ENCODE data around the gene SLC25A21. TPM values are rescaled to one million over a fixed set of nuclear protein-coding genes. Genes with fewer than 3 reads are reported as not detected.

Gene SLC25A21
- total and polyA plus RNA-seq, 8 donors, result 0.40 to 5.4 (median 1.3) TPM; not detected in 2

GRCh38 chr14:37202265-37202664 is 29.9 kb upstream of the SLC25A21 start:
- intact Hi-C loops (cut with DNase I; ENCODE audit: low total_unique reads), result no loop called here
- H3K4me3 ChIP-seq, result no peak overlapping the region
- H3K27ac ChIP-seq, result no peak overlapping the region
- WGBS, 5 donors, result 68 to 80% (median 77%) methylated on average over 2 of the region's 2 CpGs
- H3K9me3 ChIP-seq, result peaks cover 0 to 17% (median 11%) of the 10 kb centered on the region in 4 donors
- H3K27me3 ChIP-seq, result no peaks in the 10 kb centered on the region
- no peak for DNase-seq
- H3K4me1 ChIP-seq, result peaks cover 5 to 39% (median 22%) of the 10 kb centered on the region in 4 donors
- TF ChIP-seq POLR2A (IDR thresholded peaks at IDR 0.05), result no peak
- TF ChIP-seq, protein P1, sequence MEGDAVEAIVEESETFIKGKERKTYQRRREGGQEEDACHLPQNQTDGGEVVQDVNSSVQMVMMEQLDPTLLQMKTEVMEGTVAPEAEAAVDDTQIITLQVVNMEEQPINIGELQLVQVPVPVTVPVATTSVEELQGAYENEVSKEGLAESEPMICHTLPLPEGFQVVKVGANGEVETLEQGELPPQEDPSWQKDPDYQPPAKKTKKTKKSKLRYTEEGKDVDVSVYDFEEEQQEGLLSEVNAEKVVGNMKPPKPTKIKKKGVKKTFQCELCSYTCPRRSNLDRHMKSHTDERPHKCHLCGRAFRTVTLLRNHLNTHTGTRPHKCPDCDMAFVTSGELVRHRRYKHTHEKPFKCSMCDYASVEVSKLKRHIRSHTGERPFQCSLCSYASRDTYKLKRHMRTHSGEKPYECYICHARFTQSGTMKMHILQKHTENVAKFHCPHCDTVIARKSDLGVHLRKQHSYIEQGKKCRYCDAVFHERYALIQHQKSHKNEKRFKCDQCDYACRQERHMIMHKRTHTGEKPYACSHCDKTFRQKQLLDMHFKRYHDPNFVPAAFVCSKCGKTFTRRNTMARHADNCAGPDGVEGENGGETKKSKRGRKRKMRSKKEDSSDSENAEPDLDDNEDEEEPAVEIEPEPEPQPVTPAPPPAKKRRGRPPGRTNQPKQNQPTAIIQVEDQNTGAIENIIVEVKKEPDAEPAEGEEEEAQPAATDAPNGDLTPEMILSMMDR (IDR thresholded peaks at IDR 0.05), result no peak
- TF ChIP-seq POLR2AphosphoS5 (IDR thresholded peaks at IDR 0.05), result no peak
- TF ChIP-seq EP300 (IDR thresholded peaks at IDR 0.05), result no peak
- peaks cover 0 to 11% (median 0%) of the 10 kb centered on the region in 4 donors for H3K36me3 ChIP-seq

DNA sequence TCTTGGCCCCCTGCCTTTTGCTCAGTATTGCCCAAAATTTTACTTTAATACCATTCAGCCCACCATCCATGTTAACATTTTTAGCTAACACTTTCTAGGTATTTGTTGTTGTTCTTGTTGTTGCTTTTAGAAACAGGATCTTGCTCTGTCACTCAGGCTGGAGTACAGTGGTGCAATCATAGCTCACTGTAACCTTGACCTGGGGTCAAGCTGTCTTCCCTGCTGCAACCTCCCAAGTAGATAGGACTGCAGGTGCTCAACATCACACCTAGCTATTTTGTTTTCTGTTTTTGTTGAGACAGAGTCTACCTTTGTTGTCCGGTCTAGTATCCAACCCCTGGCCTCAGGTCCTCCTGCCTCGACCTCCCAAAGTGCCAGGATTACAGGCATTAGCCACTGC is 29.3 kb upstream of the SLC25A21 start:
- DNase-seq, result no peak

GRCh38 chr14:37198907-37199306 is 26.5 kb upstream of the SLC25A21 start:
- Histone ChIP-seq H3K4me3 (peak overlapping the region; percentile 56 to 69 (median 64)), H3K27ac (peak overlapping the region in 3 of 5 donors; percentile 87 to 92 (median 88)), H3K9me3 (no peaks in the 10 kb centered on the region), H3K36me3 (no peaks in the 10 kb centered on the region), H3K4me1 (peaks cover 5 to 54% (median 35%) of the 10 kb centered on the region in 4 donors), H3K27me3 (no peaks in the 10 kb centered on the region)
- 81 to 90% (median 87%) methylated on average over 5 of the region's 5 CpGs for WGBS, 5 donors
- intact Hi-C loops (cut with DNase I; ENCODE audit: low total_unique reads), result no loop called here
- TF ChIP-seq EP300 (IDR thresholded peaks at IDR 0.05) (no peak), POLR2A (IDR thresholded peaks at IDR 0.05) (no peak), POLR2AphosphoS5 (IDR thresholded peaks at IDR 0.05) (no peak)
- TF ChIP-seq, protein P1 (IDR thresholded peaks at IDR 0.05), result no peak
- DNase-seq, result no peak

More for the DNA sequence above, 29.3 kb upstream of the SLC25A21 start:
- no peak for TF ChIP-seq EP300 (IDR thresholded peaks at IDR 0.05)
- no peak for TF ChIP-seq POLR2AphosphoS5 (IDR thresholded peaks at IDR 0.05)
- TF ChIP-seq, protein P1 (IDR thresholded peaks at IDR 0.05), result no peak
- no peak for TF ChIP-seq POLR2A (IDR thresholded peaks at IDR 0.05)
- H3K27ac ChIP-seq, result no peak overlapping the region
- H3K4me1 ChIP-seq, result peaks cover 5 to 43% (median 26%) of the 10 kb centered on the region in 4 donors
- H3K36me3 ChIP-seq, result peaks cover 0 to 11% (median 0%) of the 10 kb centered on the region in 4 donors
- peaks cover 0 to 13% (median 10%) of the 10 kb centered on the region in 4 donors for H3K9me3 ChIP-seq
- H3K27me3 ChIP-seq, result no peaks in the 10 kb centered on the region
- WGBS, 5 donors, result 88 to 97% (median 95%) methylated on average over 2 of the region's 2 CpGs
- intact Hi-C loops (cut with DNase I; ENCODE audit: low total_unique reads), result no loop called here
- no peak overlapping the region for H3K4me3 ChIP-seq

DNA sequence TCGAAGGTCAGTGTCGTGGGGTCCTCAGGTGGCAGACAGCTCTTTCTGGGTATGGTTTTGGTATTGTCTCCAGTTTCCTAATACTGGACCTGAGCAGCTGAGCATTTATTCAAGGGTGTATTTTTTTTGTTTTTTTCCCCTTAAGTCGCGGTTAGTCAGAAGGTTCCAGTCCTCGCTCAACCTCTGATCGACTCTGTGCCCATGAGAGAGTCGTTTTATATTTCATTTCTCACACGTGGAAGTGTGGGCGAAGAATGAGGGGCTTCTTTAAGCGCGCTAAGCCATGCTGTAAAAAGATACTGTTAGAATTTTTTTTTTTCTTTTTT is 25.8 kb upstream of the SLC25A21 start:
- peak overlapping the region; percentile 86 to 93 (median 88) for H3K27ac ChIP-seq

More for the DNA sequence above, 25.8 kb upstream of the SLC25A21 start:
- no peaks in the 10 kb centered on the region for H3K36me3 ChIP-seq
- peaks cover 5 to 50% (median 32%) of the 10 kb centered on the region in 4 donors for H3K4me1 ChIP-seq
- no peak for TF ChIP-seq POLR2A (IDR thresholded peaks at IDR 0.05)
- TF ChIP-seq, protein P1 (IDR thresholded peaks at IDR 0.05), result peak in 1 of 7 experiments; percentile 47
- WGBS, 5 donors, result 6 to 18% (median 6%) methylated on average over 10 to 11 of the region's 11 CpGs
- no peak for DNase-seq
- no peaks in the 10 kb centered on the region for H3K27me3 ChIP-seq
- peak overlapping the region; percentile 56 to 69 (median 64) for H3K4me3 ChIP-seq
- no peaks in the 10 kb centered on the region for H3K9me3 ChIP-seq
- intact Hi-C loops (cut with DNase I; ENCODE audit: low total_unique reads), result no loop called here

Data from stomach (tissue), 9 donors.